HG03045 (cell line): Measurements from ENCODE around the gene PIANP.

Source experiments
- ATAC-seq: cut with Tn5 transposase; IDR thresholded peaks from one replicate; pipeline ENCODE4 v1.9.1; 2021; ENCODE audit warnings: mild to moderate bottlenecking, moderate library complexity; ENCODE audit not compliant: unreplicated experiment

The PIANP gene

DNA sequence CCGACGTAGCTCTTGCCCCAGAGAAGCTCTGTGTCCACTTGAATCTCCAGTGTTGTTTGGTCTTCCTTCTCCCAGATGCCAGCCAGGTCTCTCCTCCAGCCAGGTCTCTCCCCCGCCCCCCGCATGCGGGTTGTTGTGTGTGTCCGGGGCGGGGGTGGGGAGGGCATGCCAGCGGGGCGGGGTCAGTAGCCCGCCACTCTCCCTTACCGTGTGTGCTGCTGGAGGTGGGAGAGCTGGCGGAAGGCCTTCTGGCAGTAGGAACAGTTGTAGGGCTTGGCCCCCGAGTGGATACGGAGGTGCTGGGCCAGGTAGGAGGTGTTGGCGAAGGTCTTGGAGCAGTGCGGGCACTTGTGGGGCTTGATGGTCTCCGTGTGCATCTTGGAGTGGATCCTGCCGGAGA is 28.5 kb downstream of the PIANP start:
- no peak for ATAC-seq

GRCh38 chr12:6667559-6668210 is 32.9 kb downstream of the PIANP start:
- ATAC-seq, result no peak

DNA sequence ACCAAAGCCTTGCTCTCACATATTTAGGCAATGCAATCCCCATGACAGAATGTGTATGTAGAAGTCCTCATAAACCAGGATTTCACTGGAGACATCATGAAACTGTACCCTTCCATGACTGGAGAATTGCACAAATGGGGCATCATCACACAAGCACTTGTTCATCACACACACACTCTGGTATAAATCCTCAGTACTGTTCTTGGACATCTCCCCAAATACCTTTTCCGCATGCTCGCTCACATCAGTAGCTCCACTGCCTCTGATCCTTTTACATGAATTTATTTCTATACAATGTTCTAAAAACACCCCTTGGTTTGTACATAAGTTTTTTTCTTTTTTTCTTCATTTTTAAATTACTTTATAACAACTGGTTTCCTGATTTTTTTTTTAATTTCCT is 34.4 kb downstream of the PIANP start:
- ATAC-seq, result no peak

DNA sequence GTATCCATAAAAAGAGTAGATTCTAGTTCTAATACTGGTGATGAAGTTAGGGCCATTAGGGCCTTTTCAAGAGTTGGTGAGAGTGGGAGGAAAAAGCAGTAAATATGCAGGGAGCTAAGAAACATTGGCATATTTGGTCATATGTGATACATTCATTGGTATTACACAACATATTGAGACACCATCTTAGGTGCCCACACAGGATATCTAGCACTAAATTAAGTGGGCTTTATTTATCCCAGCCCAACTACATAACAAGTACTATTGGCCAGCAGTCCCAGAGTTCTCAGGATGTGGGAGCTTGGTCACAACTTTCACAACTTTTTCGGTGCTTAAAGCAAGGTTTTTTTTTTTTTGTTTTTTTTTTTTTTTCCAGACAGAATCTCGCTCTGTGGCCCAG is 35.7 kb downstream of the PIANP start:
- ATAC-seq, result no peak

DNA sequence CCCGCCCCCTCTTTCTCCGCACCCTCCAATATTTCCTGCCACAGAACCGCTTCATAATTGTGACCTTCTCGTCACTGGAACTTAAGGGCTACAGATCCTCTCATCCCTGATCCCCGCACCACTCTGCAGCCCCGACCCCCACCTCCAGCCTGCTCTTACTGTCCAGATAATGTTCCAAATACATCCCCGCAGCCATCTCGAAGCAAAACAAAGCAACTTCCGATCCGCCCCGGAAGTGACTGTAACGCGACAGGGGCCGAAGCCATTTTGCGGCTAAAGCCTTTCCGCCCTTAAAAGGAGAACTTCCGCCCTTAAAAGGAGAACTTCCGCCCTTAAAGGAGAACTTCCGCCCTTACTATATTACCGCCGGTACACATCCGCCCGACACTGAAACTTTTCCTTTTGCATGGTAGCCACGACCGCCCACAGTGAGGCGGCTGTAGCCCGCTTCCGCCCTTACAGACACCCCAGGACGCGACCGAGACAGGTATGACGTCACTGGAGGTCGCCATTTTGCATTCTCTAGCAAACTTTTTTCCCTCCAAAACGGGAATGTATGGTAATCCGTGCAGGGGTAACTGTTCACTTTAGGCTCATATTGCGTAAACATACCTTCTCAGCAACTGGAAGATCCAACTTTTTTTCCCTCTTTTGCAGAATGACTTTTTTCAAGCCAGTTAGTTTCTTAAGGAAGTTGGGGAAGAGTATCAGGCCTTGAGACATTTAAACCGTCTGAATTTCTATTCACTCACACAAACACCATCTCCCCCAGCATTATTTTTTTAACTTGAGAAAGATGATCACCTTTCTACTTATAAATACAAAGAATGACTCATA is 37.5 kb downstream of the PIANP start, which contains the start of gene ING4:
Gene ING4, minus strand, starts transcription at position 214 of the 837 bp plus-strand sequence. Its CDS starts 18 bp downstream, at position 196.
- peak; percentile 95 for ATAC-seq

- ATAC-seq, result no peak
Observed at GRCh38 chr12:6662602-6662905, 38.1 kb downstream of the PIANP start.

GRCh38 chr12:6653987-6654386 is 46.6 kb downstream of the PIANP start:
- ATAC-seq, result no peak

- ATAC-seq, result no peak
Observed at GRCh38 chr12:6653342-6653741, 47.3 kb downstream of the PIANP start.

DNA sequence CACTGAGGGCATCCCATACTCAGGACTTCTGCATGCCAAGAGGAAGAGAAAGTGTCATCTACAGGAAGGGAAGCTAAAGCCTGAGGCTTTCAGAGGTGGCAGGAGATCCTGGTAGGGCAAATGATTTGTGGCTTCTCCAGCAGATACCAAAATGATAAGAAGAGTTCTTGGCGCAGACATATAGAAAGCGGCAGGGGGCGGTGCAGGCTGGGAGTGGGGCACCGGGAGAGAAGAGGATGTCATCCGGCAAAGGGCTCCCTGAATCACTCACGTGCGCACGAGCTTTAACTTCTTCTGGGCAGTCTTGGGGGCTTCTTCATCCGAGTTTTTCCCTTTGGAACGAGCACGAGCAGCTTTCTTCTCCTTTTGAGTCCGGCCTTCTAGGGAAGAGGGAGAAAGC is 48.2 kb downstream of the PIANP start:
- no peak for ATAC-seq

DNA sequence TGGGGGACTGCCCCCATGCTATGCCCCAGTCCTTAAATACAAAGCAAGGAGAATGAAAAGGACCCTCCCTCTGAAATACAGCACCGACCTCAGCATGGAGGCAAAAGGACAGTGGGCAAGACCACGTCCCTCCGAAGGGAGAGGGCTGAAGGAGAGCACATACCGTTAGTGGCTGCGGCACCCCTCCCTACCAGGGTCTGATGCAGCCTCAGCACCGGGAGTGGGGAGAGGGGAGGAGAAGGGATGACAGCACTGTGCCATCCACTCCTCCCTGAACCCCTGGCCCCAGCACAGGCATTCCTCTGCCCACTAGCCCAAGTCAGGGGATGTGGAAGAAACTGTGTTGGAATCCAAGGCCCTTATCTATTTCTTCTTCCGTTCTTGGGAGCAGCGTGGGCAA is 49.8 kb downstream of the PIANP start:
- no peak for ATAC-seq

DNA sequence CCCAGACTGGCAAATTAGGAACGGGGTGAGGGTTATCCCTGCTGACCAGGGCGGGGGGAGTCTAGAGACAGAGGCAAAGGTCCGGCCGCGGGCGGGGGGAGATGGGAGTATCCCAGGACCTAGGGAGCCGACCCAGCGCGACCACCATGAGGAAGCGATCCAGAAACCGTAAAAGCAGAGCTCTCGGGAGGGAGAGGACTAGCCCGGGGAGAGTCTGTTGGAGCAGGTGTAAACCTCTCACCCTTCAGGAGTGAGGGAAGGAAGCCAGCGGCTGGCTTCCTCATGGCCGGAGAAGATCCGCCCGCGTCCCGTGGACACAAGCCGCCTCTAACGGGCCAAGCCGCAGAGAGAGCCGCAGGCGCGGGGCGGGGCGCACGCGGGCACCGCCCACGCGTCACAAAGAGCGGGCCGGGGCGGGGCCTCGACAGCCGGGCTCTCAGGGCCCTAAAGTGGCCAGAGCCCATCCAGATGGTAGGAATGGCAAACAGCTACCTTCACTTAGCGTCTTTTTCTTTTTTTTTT is 53.5 kb downstream of the PIANP start, which contains the start of gene ACRBP:
Gene ACRBP, minus strand, starts transcription at position 350 of the 522 bp plus-strand sequence. Its CDS starts 66 bp downstream, at position 284.
- no peak for ATAC-seq

DNA sequence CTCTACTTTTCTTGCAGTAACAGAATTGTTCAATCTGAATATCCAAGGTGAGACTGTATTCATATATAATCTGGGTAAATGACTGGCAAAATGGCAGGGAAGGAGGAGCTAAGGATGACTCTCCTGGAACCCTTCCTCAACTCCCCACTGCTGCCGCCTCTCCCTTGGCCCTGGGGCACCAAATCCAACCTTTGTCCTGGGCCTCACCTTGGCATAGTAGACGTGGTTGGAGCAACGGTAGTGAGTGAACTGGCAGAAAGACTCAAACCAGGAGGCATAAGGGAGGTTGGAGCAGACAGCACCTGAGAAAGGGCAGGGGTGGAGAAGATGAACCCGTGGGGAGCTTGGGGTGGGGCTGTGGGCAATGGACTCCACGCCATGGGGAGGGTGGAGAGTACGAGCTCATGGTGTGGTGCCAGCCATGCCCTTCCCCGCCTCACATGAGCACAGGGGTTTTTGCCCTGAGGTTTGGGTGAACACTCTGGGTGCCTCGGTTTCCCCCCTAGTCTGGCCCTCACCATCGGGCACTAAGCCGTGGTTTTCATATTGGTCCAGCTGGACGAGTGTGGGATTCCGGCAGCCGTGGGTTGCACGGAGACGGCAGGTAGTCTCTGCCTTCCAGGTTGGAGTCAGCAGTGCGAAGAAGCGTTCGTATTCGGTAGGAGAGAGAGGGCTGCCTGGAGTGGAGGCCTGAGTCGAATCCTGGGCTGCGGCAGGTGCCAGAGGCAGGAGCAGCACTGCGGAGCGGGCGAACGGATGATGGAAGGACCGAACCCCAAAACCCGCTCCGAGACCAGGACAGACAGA is 54.1 kb downstream of the PIANP start:
- ATAC-seq, result no peak

DNA sequence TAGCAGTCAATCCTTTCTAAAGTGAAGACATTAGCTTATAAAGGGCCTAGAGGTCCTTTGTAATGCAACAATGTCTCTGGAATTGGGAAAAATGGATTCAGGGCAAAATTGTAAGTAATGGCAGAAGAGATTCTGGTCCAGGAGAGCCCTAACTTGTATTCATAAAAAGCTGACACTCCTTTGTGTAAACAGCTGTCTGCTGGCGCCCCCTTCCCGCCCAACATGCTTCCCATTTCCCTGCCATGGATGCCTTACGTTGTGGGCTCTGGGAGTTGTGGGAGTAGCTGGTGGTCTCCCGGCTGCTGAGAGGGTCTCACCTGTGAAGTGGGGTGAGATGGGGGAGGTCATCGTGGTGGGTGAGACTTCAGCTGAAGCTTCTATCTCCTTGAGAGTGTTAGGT is 55.7 kb downstream of the PIANP start:
- no peak for ATAC-seq

DNA sequence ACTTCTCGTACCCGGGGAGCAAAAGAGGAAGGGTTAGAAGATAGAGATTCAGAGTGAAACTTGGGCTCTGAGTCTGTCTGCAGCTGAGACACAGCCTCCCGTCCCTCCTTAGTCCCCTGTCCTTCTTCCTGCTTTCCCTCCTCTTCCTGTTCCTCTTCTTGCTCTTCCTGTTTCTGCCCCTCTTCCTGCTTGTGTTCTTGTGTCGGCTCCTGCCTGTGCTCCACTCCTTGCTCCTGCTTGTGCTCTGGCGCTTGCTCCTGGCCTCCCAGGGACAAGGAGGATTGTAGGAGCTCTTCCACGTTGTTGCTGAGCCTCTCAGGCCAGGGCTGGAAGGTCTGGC is 56.4 kb downstream of the PIANP start:
- ATAC-seq, result no peak
